GM12878 (cell line): ENCODE data around the gene CPT2.

ENCODE experiments used
- ASH2L ChIP-seq: fragments of 300-600, 200-600 bp; sonication (generic); IDR thresholded peaks from 2 replicates; pipeline ENCODE4 v1.6.1; 2017; ENCODE audit warnings: low read depth, mild to moderate bottlenecking, borderline replicate concordance
- CEBPB ChIP-seq, 2 experiments: fragments of 150-350 bp in 1 of 2; IDR thresholded peaks; 2 replicates each; pipeline ENCODE4 v1.6.1; 2012 to 2014; ENCODE audit warnings: low read depth in 2 of 2, low read length in 2 of 2, borderline replicate concordance in 1 of 2, inconsistent platforms in 1 of 2
- CEBPZ ChIP-seq: fragments of 150-350 bp; IDR thresholded peaks from 2 replicates; pipeline ENCODE4 v1.6.1; 2016; ENCODE audit warnings: low read depth, low read length
- CTCF ChIP-seq, 3 experiments: IDR thresholded peaks in 2 of 3; conservative IDR thresholded peaks in 1 of 3; 2 replicates each; pipeline ENCODE4 v1.5.1; 2011; ENCODE audit warnings: low read depth in 3 of 3, low read length in 3 of 3, mild to moderate bottlenecking in 3 of 3, control low read depth in 2 of 3, moderate library complexity in 2 of 3, inconsistent platforms in 1 of 3, mixed read lengths in 1 of 3; ENCODE audit not compliant: control insufficient read depth in 2 of 3, insufficient read depth in 1 of 3; ENCODE audit errors: extremely low read depth in 1 of 3
- EP300 ChIP-seq, 2 experiments: fragments of 150-350 bp in 1 of 2; IDR thresholded peaks; 2 replicates each; pipeline ENCODE4 v1.6.1; 2011 to 2012; ENCODE audit warnings: low read depth in 2 of 2, low read length in 2 of 2, borderline replicate concordance in 1 of 2, improper control_type of control experiment in 1 of 2, inconsistent platforms in 1 of 2; ENCODE audit not compliant: control insufficient read depth in 1 of 2
- FOS ChIP-seq: IDR thresholded peaks from 3 replicates; pipeline ENCODE4 v1.6.1; 2011; ENCODE audit warnings: borderline replicate concordance; ENCODE audit not compliant: insufficient read length; ENCODE audit errors: extremely low read depth
- FOXK2 ChIP-seq: fragments of 450-650 bp; IDR thresholded peaks from 2 replicates; pipeline ENCODE4 v1.6.1; 2017; ENCODE audit warnings: mild to moderate bottlenecking, moderate library complexity
- IRF3 ChIP-seq: fragments of 450-650 bp; IDR thresholded peaks from 2 replicates; pipeline ENCODE4 v1.6.1; 2014; ENCODE audit warnings: mild to moderate bottlenecking
- MEF2A ChIP-seq: IDR thresholded peaks from 2 replicates; pipeline ENCODE4 v1.6.1; 2011; ENCODE audit warnings: low read depth, mild to moderate bottlenecking, low read length, moderate library complexity; ENCODE audit not compliant: insufficient read depth
- POLR2A ChIP-seq: IDR thresholded peaks from 2 replicates; pipeline ENCODE4 v1.6.1; 2011; ENCODE audit warnings: low read depth, mild to moderate bottlenecking, low read length
- RCOR1 ChIP-seq: conservative IDR thresholded peaks from 2 replicates; pipeline ENCODE4 v1.6.1; 2012; ENCODE audit warnings: low read depth, low read length, improper control_type of control experiment
- REST ChIP-seq: IDR thresholded peaks from 2 replicates; pipeline ENCODE4 v1.6.1; 2012; ENCODE audit warnings: mild to moderate bottlenecking, low read depth, low read length

- TF ChIP-seq FOXK2 (peak; percentile 69), CTCF (IDR thresholded peaks at IDR 0.05 in 2 of 3, conservative IDR thresholded peaks at IDR 0.05 in 1 of 3; ENCODE audit: control insufficient read depth in 2 of 3, extremely low read depth in 1 of 3, insufficient read depth in 1 of 3, low read depth in 3 of 3, low read length in 3 of 3) (no peak), CEBPB (IDR thresholded peaks at IDR 0.05; ENCODE audit: borderline replicate concordance in 1 of 2, low read depth in 2 of 2, low read length in 2 of 2) (no peak), MEF2A (no peak), RCOR1 (no peak), CEBPZ (0 out of 2 replicates have a peak, but pooled peaks have one; percentile 34), POLR2A (peak; percentile 89), IRF3 (no peak), FOS (no peak), REST (no peak), EP300 (IDR thresholded peaks at IDR 0.05; ENCODE audit: borderline replicate concordance in 1 of 2, control insufficient read depth in 1 of 2, low read depth in 2 of 2, low read length in 2 of 2) (no peak), ASH2L (no peak)
These were observed 41.9 kb downstream of the CPT2 start, which contains the start of gene MAGOH for GRCh38 chr1:53238197-53239155.
